Activated T-cell treated with anti-CD3 and anti-CD28 coated beads for 48 hours (primary cell): Measurements from ENCODE around the gene HAP1.
"Not testable (repeated sequence)": the region's sequence is repeated elsewhere in the genome, so short reads cannot be mapped to it uniquely, and the experiment has no call there.

ENCODE experiments used
- DNase-seq: peaks from one replicate; pipeline ENCODE4 v3.0.0-alpha.2; 2020; ENCODE audit warnings: low read depth

Gene HAP1

DNA sequence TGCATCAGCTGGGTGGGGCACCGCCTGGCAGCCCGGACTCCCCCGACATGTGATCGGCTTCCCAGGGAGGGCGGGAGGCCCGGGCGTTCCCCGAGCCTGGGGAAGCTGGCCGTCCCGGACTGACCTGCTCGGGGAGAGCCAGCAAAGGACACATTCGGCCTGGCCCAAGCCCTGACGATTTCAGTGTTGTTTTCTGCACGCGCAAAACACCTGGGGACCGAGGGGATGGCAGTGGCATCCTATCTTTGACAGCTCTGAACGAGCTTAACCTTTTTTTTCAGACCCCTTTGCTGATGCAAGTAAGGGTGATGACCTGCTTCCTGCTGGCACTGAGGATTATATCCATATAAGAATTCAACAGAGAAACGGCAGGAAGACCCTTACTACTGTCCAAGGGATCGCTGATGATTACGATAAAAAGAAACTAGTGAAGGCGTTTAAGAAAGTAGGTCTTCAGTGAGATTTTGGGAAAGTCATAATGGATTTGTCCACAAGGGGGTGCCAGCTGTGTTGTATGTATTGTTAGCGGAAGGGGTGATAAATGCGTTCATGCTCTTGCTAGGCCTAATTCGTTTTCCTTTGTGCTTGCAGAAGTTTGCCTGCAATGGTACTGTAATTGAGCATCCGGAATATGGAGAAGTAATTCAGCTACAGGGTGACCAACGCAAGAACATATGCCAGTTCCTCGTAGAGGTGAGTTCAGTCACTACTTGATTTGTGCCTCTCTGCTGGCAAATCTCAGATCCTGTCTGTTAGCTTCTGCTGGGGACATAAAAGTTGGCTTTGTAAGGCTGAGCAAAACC lies 44.7 kb downstream of the HAP1 start:
- DNase-seq = no peak

DNA sequence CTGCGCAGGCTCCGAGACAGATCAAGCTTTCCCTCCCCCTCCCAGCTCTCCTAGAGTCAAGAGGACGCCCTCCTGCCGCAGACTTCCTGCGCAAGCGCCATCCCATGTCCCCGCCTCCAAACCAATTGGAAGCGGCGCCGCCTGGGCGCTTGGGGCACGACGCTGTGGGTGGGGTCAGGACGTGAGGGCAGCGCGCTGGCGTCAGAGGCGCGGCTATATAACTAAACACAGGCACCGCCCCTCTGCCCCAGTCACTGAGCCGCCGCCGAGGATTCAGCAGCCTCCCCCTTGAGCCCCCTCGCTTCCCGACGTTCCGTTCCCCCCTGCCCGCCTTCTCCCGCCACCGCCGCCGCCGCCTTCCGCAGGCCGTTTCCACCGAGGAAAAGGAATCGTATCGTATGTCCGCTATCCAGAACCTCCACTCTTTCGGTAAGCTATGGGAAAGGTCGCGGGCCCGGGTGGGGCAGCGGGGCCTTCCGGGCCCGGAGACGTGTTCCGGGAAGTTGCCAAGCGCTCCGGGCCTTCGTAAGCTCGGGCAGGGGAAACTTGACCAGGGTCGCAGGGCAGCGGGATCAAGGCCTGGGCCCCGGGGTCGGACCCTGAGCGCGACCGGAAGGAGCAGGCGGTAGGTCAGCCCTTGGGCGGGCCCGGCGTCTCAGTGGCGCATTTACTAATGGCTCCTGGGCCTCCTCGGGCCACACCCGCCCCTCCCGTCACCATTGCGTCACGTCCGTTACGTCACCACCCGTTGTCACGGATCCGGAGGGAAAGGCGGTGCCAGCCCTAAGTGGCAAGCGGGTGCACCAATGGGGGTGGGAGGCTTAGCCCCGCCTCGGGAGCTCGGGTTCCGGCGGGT lies 45.6 kb downstream of the HAP1 start, which contains the start of gene EIF1:
EIF1 (plus strand) TSS at position 245 of the 856 bp plus-strand sequence; CDS start at position 399, 154 bp downstream.
- peak; percentile 99 for DNase-seq

GRCh38 chr17:41687828-41688640 lies 46.4 kb downstream of the HAP1 start:
- peak; percentile 44 for DNase-seq

DNA sequence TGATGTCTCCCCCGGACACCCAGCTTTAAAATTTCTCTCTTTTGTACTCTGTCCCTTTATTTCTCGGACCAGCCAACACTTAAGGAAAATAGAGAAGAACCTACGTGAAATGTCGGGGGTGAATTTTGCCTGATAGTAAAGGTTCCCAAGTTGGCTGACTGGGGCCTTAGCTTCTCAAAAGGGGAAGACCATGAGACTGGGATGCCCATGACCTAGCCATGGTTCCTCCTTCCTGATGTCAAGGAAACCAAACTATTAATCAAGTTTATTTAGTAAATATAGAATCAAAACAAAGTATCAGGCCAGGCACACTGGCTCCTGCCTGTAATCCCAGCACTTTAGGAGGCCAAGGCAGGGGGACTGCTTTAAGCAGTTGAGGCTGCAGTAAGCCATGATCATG lies 48.2 kb downstream of the HAP1 start:
- no peak for DNase-seq

- DNase-seq = not testable (repeated sequence)
These were observed 48.7 kb downstream of the HAP1 start for GRCh38 chr17:41685753-41686152.

- no peak for DNase-seq
These were observed 50.4 kb downstream of the HAP1 start for GRCh38 chr17:41684035-41684434.

- DNase-seq = no peak
These were observed 50.9 kb downstream of the HAP1 start for GRCh38 chr17:41683441-41684007.

DNA sequence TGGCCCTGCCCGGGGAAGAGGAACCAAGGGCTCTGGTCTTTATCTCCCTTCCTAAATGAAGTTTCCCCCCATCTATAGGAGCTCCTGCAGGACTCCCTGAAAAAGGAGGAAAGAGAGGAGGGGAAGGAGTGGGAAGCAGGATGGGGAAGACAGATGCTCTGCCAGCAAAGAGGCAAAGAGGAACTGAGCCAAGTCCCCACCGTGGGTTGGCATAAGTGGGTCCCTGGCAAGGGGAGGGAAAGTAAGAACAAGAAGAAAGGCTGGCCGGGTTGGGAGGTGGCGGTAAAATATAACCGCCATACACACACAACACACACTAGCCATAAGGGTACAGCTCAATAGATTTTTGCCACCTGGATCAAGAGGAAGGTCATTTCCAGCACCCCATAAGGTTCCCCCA lies 51.8 kb downstream of the HAP1 start:
- DNase-seq = no peak

DNA sequence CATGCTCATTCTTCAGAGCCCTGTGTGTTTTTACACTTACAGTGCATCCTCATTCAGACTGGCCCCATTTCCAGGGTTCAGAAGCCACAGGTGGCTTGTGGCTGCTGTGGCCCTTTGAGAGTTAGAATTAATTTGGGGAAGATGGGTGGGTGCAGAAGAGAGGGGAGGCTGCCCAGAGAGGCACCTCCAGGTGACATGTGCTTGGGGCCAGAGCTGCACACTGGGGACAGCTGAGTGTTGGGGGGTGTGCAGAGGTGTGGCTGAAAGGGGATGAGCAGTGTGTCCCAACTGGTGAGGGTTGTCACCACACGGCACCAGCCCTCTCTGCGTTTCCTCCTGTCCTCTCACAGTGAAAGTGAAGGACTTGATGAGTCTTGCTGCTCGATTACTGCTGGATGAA lies 52.7 kb downstream of the HAP1 start:
- DNase-seq = no peak

- no peak for DNase-seq
These were observed 53.9 kb downstream of the HAP1 start for GRCh38 chr17:41680426-41681040.

GRCh38 chr17:41679740-41680425 lies 54.6 kb downstream of the HAP1 start:
- DNase-seq = no peak

DNA sequence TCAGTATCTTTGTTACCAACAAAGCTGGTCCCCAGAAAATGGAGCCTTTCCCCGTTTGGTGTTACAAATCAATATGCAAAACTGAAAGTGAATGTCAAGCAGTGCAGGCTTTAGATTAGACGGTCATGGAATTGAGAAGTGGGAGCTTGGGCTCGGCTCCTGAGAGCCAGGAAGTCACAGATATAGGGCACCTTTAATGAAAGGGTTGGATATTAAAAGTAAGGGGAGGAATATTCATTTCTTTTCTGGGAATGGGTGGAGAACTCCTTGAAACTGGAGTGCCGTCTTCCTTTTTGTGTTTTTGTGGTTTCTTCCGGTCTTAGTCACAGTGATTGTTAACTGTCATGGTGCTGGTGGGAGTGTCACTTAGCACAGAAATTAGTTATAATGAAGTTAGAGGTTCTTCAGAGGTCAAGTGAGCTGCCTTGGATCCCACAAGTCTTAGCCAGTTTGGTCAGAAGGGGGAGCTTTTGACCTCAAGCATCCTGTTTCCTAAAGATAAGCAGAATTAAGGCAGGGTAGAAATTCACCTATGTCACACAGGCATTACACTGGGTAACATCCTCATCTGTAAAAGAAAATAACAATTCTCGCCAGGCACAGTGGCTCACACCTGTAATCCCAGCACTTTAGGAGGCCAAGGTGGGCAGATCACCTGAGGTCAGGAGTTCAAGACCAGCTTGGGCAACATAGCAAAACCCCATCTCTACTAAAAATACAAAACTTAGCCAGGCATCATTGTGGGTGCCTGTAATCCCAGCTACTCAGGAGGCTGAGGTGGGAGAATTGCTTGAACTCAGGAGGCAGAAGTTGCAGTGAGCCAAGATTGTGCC lies 55.3 kb downstream of the HAP1 start:
- peak; percentile 48 for DNase-seq

- DNase-seq = no peak
These were observed 56.0 kb downstream of the HAP1 start for GRCh38 chr17:41678411-41678906.

DNA sequence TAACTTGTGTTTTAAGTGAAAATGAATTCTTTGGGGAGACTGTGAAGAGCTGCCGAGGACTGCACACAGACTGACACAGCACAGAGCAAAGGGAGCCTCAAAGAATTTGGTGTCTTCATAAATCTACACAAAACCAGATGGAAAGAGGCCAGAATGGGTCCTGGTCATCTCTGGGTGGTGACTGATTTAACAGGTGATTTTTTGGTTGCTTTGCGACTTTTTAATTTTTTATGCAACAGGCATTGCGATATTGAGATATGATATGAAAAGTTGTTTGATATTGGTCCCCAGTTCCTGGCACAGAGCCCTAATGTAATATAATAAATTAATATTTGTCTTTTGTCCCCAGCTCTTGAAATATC lies 58.4 kb downstream of the HAP1 start:
- no peak for DNase-seq

- not testable (repeated sequence) for DNase-seq
These were observed 59.0 kb downstream of the HAP1 start for GRCh38 chr17:41675157-41676057.
